Activated CD4-positive, CD25-positive, alpha-beta regulatory T cell treated with anti-CD3 and anti-CD28 coated beads, Interleukin-2, amount 50 U/mL, for 16 hours (primary cell): ENCODE data around the gene LRRC72.
"Not testable (repeated sequence)": the region's sequence is repeated elsewhere in the genome, so short reads cannot be mapped to it uniquely, and the experiment has no call there.

ENCODE experiments used
- DNase-seq: peaks from one replicate; pipeline ENCODE4 v3.0.0-alpha.2; 2020; ENCODE audit warnings: low read depth, low spot score

Gene LRRC72

GRCh38 chr7:16528520-16528919, 1.9 kb downstream of the LRRC72 start:
- no peak for DNase-seq

DNA sequence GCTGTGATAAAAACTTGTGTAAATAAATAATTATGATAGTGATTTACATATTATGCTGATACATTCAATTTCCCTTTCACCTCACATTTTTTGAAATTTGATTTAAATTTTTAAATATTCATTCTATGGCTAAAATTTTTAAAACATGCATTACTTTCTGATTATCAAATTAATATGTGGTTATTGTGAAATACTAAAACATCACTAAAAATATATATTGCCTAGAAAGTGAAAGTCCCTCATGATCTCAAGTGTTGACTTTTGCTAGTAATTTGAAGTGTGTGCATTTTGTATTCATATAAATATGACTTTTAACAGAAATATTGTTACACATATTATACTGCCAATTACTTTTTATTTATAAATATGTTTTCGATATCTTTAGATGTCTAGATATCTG, 3.1 kb downstream of the LRRC72 start:
- no peak for DNase-seq

DNA sequence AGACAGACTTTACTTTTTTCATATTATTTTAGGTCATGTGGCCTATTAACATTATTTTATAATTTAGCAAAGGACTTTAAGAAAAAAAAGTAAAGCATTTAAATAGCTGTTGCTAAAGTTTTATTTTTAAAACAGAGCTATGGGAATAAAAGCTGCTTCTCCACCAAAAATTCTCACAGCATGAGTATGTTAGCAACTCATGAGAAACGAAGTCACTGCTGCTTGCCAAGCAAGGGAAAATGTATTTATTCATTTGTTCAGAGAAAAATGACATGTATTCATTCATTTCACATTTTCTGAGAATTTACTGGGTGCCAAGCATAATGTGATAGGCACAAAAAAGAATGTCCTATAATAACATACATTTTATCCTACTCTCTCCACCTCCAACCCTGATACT, 5.1 kb downstream of the LRRC72 start:
- DNase-seq: no peak

DNA sequence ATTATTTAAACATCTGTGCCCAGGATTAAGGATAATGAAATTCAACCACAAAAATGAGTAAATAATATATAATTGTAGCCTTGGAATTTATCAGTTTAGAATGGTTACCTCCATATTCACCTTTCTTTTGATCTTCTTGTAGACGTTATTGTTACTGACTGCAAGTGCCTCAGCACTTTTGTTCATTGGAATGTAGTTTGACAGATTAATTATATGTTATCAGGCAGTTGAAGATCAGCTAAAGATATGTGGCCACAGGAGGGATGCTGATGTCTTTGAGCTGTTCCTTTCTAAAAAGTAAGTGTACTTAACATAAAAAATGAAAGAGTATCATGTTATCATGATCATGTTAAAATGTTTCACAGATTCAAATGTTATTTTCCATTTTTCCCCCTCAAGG, 5.6 kb downstream of the LRRC72 start:
- DNase-seq: no peak

GRCh38 chr7:16535500-16535899, 8.9 kb downstream of the LRRC72 start:
- DNase-seq: no peak

GRCh38 chr7:16540559-16540958, 13.9 kb downstream of the LRRC72 start:
- DNase-seq: not testable (repeated sequence)

DNA sequence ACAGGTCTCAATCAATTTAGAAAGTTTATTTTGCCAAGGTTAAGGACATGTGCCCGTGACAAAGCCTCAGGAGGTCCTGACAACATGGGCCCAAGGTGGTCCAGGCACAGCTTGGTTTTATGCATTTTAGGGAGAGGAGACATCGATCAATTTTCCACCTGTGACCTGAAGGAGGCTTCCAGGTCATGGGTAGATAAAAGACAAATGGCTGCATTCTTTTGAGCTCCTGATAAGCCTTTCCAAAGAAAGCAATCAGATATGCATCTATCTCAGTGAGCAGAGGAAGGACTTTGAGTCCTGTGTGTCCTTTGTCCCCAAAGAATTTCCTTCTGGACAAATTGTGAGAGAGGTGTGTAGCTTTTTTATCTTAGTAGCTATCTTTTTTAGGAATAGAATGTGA, 15.8 kb downstream of the LRRC72 start:
- DNase-seq: no peak

DNA sequence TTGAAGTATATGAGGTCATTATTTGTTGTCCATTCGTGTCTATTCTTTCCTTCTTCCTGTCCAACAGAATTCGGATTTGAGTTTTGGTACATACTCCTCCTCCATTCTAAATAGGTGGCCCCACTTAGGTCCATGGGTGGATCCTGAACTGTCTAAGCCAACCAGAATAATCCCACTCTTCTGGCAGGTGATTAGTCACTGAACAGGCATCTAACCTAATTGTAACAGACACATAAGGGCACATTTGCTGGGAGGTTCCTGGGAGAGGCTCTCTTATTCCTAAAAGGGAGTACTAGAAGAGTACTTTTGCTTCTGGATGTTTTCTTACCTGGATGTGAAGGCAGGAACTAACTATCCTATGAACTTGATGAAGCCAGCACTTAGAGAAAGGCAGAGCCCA, 16.8 kb downstream of the LRRC72 start:
- DNase-seq: no peak

DNA sequence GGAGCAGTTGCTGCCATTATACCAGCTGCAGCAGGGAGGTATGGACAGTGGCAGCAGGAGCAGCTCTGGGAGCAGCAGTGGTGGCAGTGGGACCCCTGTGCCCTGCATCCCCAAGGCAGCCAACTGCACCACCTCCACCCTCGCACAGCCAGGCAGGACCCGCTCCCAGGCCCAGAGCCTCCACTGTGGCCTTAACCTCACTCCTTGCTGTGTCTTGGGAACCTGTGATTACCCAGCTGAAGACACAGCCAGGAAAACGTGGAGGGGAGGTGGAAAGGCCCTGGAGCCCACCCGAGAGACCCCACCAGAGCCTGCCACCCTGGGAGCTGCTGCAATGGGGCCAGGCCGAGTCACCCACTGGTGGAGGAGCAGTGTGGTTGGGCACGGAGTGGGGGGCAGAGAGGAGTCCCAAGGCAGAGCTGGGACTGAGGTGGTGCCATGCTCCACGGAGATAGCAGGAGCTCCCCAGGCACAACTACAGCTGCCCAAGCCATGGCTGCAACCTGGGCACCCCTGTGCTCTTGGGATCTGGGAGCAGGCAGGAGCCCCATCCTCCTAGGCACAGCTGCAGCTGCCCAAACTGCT, 20.4 kb downstream of the LRRC72 start:
- no peak for DNase-seq

DNA sequence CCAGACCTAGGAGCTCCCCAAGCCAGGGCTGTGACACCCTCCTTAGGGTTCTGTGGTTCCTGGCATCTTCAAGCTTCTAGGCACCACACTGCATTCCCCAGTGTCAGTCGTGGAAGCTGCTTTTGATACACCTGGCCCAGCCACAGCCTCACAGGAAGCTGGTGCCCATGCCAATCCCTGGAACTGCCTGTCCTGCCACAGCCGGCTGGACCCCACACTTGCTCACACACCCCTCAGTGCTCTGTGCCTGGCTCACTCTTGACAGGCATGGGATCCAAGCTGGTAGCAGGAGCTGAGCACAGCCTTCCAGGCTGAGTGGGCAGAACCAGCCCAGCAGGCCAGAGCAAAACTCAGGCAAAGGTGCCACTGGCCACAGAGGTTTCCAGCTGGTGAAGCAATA, 21.8 kb downstream of the LRRC72 start:
- DNase-seq: no peak

DNA sequence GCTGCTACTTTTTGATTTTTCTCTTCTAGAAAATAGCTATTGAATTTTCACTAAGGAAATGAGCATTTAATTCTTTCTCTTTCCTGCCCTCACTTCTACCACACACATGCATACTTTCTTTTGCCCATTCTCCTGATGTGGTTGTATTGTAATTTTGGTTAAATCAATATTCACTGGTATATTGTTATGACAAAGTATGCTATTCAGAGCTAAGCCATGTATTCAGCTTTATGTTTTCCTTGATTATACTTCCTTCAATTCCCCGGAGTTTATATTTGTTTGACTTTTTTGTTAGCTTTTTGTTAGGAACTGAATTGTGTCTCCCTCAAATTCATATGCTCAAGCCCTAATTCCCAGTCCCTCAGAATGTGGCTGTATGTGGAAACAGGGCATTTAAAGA, 24.0 kb downstream of the LRRC72 start:
- no peak for DNase-seq

GRCh38 chr7:16554518-16555236, 28.1 kb downstream of the LRRC72 start:
- DNase-seq: no peak

- DNase-seq: no peak
These were observed 29.7 kb downstream of the LRRC72 start for GRCh38 chr7:16556359-16556758.

DNA sequence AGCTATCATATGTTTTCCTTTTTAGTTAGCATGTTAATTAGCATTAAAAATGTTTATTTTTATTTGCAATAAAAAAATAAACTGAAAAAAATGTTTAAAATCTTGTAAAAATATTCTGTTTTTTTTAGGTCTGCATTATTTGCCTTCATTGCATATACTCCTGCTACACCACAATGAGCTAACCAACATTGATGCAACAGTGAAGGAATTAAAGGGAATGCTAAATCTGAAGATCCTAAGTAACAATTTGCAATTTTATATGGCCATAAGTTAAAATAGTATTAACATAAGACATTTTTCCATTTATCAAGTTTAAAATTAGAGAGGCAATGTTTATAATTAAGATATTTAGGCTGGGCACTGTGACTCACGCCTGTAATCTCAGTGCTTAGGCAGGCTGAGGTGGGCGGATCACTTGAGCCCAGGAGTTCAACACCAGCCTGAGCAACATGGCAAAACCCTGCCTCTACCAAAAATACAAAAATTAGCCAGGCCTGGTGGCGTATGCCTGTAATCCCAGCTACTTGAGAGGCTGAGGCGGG, 32.2 kb downstream of the LRRC72 start:
- no peak for DNase-seq

DNA sequence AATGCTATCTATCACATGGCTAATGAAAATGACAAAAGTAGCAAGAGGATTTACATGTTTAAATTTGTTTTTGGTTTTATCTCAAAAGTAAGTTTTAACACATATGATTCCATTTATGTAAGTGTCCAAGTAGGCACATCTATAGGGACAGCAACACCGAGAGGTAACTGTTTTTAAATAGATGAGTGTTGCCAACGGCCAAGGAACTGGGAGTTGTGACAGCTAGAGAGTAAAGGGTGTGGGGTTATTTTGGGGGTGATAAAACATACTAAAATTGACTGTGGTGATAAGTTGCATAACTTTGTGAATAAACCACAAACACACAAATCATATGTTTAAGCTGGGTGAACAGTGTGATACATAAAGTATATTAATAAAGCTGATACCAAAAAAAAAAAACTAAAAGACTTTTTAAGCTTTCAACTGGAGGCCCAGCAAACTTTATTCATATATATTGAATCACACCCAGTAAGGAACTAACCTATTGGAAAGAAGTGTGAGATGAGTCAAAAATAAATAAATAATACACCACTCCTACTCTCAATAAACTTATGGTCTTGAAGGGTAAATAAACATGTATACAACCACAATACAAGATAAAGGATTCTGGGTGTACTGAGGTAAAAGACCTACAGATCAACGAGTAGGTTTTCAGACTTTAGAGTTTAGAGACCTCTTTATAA, 33.0 kb downstream of the LRRC72 start:
- no peak for DNase-seq

DNA sequence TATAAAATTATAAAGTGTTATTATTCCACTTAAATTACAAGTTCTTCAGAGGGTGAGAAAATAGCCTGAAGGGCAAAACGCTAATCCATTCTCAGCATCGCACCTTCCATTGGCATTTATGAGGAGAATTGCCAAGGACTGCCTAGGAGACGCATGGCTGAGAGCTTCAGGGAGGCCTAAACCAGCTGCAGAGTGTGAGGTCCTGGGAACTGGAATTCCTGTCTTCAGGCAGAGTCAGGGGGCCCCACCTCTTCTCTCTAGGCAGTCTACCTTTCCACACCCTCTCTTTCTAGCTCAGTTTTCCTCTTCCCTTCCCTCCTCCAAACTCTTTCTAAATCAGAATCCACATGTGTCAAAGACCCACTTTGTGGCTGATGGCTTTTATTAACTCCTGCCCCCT, 35.3 kb downstream of the LRRC72 start:
- DNase-seq: no peak

- no peak for DNase-seq
These were observed 36.0 kb downstream of the LRRC72 start for GRCh38 chr7:16562456-16563220.

- DNase-seq: no peak
These were observed 36.8 kb downstream of the LRRC72 start for GRCh38 chr7:16563281-16564022.

DNA sequence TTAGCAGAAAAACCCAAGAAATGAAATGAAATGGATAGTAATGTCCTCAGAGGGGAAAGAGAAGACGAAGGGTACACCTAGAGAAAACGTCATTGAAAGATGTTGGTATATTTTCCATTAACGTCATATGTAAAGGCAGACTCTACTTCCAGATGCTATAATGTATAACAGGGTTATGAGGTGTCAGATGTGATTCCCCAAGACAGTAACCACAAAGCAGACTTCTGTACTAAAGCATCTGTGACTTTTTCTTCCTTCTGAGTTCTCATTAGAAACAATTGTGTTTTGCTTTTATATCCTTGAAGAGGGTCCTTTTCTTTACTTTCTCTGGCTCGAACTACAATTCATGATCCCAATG, 37.4 kb downstream of the LRRC72 start:
- DNase-seq: no peak

GRCh38 chr7:16564909-16565426, 38.3 kb downstream of the LRRC72 start:
- DNase-seq: no peak

DNA sequence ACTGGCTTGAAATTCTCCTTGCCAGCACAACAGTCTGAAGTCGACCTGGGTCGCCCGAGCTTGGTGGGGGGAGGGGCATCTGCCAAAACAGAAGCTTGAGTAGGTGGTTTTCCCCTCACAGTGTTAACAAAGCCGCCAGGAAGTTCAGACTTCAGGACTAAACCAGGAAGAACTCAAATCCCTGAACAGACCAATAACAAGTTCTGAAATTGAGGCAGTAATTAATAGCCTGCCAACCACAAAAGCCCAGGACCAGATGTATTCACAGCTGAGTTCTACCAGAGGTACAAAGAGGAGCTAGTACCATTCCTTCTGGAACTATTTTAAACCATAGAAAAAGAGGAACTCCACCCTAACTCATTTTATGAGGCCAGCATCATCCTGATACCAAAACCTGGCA, 45.3 kb downstream of the LRRC72 start:
- no peak for DNase-seq
